ENCODE results near the gene MICU1. TPM values are rescaled to one million over a fixed set of nuclear protein-coding genes. Genes with fewer than 3 reads are reported as not detected.
"Not testable (repeated sequence)": the region's sequence is repeated elsewhere in the genome, so short reads cannot be mapped to it uniquely, and the experiment has no call there.

MICU1 gene
- 48.5 and 48.8 TPM in 2 replicates for total RNA-seq

DNA sequence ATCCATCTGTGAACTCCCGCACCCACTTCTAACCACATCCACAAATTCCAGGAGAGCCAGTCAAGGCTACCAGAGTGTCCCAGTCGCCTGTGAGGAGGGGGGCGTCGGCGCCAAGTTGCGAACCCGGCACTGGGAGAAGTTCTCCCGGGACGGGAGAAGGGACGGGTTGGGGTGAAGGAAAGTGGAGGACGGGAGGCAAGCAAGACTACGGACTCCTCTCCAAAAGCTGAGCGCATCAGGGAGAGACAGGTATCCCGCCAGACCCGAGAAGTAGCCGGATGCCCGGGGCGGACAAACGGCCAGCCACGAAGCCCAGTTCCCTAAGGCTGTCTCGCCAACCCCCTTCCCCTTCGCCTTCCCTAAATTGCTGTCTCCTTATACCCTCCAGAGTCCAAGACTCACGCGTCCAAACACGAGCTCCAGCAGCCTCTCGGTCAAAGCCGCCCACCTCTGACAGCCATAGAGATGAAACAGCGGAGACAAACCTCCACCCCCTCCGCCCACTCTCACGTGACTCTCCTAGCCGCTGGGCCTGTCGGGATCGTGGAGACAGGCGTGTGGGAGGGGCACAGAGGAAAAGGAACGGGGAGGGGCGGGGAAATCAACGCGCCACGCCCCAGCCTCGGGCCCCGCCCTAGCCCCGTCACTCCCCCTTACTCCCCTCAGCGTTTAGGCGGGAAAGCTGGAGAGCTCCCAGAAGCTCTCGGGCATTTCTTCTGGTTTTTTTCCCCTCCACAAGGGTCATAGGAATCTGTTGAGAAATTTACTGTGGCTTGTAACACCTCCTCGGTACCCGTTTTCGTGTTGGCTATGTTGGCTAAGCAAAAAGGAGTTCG, at the start of gene MICU1:
Gene MICU1 (minus strand): TSS at position 472 of the 836 bp plus-strand sequence. CDS start 59,286 bp downstream, outside the sequence.
- DNase-seq: peak; percentile 95

DNA sequence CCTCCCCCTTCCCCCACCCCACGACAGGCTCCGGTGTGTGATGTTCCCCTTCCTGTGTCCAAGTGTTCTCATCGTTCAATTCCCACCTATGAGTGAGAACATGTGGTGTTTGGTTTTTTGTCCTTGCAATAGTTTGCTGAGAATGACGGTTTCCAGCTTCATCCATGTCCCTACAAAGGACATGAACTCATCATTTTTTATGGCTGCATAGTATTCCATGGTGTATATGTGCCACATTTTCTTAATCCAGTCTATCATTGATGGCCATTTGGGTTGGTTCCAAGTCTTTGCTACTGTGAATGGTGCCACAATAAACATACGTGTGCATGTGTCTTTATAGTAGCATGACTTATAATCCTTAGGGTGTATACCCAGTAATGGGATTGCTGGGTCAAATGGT, 48.3 kb upstream of the MICU1 start:
- not testable (repeated sequence) for DNase-seq

- no peak for DNase-seq
These were observed 47.4 kb upstream of the MICU1 start for GRCh38 chr10:72673280-72673679.

- DNase-seq: no peak
These were observed 41.5 kb upstream of the MICU1 start for GRCh38 chr10:72667207-72667864.

DNA sequence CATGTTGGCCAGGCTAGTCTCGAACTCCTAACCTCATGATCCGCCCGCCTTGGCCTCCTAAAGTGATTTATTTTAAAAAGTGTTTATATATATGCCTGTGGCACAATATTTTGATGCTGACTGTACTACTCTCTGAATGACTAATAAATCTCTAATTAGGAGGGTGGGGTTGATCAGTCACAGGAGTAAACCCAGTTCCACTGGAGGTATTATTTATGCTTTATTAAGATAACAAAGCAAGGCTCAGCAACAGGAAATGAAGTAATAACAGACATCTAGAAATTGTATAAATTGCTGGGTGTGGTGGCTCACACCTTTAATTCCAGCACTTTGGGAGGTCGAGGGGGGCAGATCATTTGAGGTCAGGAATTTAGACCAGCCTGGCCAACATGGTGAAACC, 40.0 kb upstream of the MICU1 start:
- no peak for DNase-seq

- no peak for DNase-seq
These were observed 38.1 kb upstream of the MICU1 start for GRCh38 chr10:72663971-72664370.

DNA sequence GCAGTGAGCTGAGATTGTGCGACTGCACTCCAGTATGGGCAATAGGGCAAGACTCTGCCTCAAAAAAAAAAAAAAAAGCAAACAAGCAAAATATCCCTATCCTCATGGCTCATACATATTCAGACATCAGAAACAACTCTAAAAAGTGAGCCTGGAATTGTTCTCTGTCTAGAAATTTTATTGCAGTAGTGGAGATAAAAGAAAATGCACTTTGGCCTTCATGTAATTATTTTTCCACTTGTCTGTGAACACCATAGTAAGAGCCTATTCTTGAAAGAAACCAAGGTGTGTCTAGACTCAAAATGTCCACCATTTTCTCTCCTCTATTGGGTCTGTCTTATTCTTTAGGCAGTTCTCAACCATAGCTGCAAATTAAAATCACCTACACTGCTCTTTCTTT, 35.6 kb upstream of the MICU1 start:
- DNase-seq: no peak

- no peak for DNase-seq
These were observed 34.3 kb upstream of the MICU1 start for GRCh38 chr10:72660220-72660619.

DNA sequence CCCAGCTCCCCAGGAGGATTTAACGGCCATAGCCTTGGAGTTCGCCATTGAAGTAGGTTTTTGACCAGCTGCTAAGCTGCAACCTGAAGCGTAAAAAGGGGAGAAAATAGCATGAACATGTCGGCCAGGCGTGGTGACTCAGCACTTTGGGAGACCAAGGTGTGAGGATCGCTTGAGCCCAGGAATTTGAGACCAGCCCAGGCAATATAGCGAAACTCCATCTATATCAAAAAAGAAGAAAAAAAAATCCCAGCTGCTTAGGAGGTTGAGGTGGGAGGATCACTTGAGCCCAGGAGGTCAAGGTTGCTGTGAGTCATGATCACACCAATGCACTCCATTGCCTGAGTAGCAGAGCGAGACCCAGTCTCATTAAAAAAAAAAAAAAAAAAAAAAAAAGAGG, 33.8 kb upstream of the MICU1 start:
- no peak for DNase-seq

GRCh38 chr10:72658696-72659400, 33.0 kb upstream of the MICU1 start:
- DNase-seq: no peak

GRCh38 chr10:72654720-72655119, 28.8 kb upstream of the MICU1 start:
- no peak for DNase-seq

- no peak for DNase-seq
These were observed 27.7 kb upstream of the MICU1 start for GRCh38 chr10:72653383-72654096.

DNA sequence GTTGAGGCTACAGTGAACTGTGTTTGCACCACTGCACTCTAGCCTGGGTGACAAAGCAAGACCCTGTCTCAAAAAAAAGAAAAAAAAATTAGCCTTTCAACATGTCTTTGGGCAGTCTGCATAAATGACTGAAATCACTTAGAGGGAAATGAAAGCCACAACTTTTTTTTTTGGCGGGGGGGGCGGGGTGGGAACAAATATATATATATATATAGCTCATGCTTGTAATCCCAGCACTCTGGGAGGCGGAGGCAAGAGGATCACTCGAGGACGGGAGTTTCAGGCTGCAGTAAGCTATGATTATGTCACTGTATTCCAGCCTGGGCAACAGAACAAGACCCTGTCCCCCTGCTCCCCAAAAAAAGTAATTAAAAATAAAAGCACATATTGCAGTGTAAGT, 23.4 kb upstream of the MICU1 start:
- DNase-seq: no peak

DNA sequence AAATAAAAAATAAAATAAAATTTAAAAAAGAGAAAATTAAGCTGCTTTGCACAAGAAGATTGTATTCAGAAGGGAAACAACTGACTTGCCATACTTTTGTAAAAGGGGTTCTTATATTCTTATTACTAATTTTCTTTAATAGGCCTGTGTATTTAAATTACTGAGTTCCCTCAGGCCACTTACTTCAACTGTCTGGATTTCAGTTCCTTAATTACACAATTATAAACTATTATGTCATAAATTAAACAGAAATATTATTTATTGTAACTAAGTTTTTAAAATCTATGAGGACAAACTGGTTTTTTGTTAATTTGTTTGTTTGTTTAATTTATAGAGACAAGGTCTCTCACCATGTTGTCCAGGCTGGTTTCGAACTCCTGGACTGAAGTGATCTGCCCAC, 22.4 kb upstream of the MICU1 start:
- DNase-seq: no peak

DNA sequence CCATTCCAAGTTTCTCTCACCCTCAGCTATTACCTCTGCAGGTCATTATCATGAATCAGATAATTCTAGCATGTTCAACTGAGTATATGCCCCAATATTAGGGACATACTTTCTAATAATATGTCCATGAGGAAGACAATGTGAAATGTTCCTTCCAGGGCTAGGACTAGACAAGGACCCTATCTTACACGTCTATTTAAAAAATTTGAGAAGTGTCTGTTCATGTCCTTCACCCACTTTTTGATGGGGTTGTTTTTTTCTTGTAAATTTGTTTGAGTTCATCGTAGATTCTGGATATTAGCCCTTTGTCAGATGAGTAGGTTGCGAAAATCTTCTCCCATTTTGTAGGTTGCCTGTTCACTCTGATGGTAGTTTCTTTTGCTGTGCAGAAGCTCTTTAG, 21.1 kb upstream of the MICU1 start:
- not testable (repeated sequence) for DNase-seq

DNA sequence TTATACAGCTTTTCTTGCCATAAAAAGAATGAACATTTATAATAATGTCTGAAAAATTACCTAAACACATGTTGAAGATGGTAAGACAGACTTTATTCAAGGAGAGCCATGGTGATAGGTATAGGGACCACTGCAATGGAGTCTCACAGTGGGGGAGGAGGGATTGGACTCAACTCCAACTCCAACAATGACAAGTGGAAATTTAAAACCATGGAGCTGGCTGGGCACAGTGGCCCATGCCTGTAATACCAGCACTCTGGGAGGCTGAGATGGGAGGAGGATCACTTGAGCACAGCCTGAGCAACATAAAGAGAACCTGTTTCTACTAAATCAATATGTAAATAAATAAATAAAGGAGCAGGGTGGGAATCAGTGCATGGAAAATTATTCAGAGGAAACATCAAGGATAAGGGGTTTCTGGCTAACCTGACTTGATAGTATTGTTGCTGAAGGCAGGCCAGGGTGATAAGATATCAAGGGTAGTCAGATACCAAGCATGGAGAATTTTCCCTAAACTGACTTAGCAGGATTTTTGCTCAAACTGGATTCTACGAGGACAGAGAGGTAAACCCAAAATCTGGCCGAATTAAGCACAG, 19.5 kb upstream of the MICU1 start:
- no peak for DNase-seq

- no peak for DNase-seq
These were observed 16.4 kb upstream of the MICU1 start for GRCh38 chr10:72642318-72642717.

DNA sequence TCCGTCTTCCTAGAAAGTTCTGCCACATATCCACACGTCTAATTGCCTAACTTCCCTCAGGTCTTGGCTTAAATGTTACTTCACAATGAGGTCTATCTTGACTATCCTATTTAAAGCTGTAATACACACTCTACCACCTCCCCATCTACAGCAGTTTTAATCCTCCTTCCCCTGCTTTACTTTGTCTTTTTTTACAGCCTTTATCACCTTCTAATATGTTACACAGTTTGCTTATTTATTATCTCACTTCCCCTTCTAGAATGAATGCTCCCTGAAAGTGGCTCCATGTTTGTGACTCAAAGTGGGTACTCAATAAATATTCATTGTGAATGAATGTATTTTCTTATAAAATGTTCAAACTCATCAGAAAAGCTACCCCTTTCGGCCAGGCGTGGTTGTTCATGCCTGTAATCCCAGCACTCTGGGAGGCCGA, 13.6 kb upstream of the MICU1 start:
- no peak for DNase-seq

- no peak for DNase-seq
These were observed 12.9 kb upstream of the MICU1 start for GRCh38 chr10:72638586-72639440.

DNA sequence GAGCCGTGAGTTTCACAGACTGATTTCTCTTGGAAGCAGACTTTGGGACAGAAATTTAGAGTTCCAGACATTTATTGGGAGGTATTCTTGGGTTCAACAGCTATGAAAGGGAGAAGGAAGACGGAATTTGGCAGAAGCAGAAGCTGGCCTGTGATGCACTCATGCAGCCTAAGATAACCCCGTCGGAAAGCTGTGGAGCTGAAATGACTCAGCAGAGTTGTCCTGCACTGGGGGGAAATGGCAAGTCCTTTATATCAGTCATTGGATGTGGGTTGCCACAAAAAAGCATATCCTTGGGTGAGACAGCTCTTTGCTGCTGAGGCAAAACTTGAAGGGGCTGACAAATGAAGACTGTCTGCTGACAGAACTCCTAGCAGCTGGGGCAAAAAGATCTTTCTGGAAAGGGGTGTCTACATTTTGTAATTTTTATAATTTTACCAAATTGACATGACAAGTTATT, 11.5 kb upstream of the MICU1 start:
- DNase-seq: peak; percentile 46

DNA sequence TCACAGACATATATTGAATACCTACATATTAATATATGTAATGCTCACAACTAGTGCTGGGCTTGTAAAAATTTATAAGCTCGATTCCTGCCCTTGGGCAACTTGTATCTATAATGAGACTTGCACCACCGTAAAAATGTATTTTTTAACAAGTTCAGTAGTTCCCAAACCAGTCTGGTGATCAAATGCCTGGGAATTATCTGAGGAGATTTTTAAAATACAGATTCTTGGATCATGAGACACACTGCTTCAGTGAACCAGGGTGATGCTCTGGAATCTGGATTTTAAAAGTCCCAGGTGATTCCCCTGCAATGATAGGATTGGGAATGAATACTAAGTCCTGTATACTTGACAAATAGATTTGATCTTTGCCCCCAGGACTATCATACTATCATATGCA, 4.3 kb upstream of the MICU1 start:
- DNase-seq: no peak

GRCh38 chr10:72626444-72626754, 520 bp upstream of the MICU1 start:
- no peak for DNase-seq
